ENCODE data around the gene LIPG.
"Not testable (repeated sequence)": the region's sequence is repeated elsewhere in the genome, so short reads cannot be mapped to it uniquely, and the experiment has no call there.

Gene LIPG

GRCh38 chr18:49572611-49573345, 10.9 kb downstream of the LIPG start:
- Histone ChIP-seq H3K36me3 (ENCODE audit: control insufficient read depth, insufficient read depth, low read length) (peaks cover 60% of the 10 kb centered on the region; the same call in 1 of the 2 replicates), H3K27ac (ENCODE audit: low read depth, low read length) (no peak overlapping the region), H3K9ac (ENCODE audit: low read length) (no peak overlapping the region), H3K27me3 (ENCODE audit: control insufficient read depth, insufficient read depth, low read length) (no peaks in the 10 kb centered on the region), H3K4me1 (ENCODE audit: control insufficient read depth, insufficient read depth, low read length) (no peaks in the 10 kb centered on the region), H3K9me3 (ENCODE audit: control insufficient read depth, insufficient read depth, low read depth, low read length) (no peaks in the 10 kb centered on the region), H3K4me3 (ENCODE audit: low read depth, low read length) (no peak overlapping the region)

GRCh38 chr18:49573835-49574234, 12.0 kb downstream of the LIPG start:
- no peak overlapping the region for H3K4me3 ChIP-seq (ENCODE audit: low read depth, low read length)
- no peaks in the 10 kb centered on the region for H3K9me3 ChIP-seq (ENCODE audit: control insufficient read depth, insufficient read depth, low read depth, low read length)
- no peaks in the 10 kb centered on the region for H3K4me1 ChIP-seq (ENCODE audit: control insufficient read depth, insufficient read depth, low read length)
- H3K9ac ChIP-seq (ENCODE audit: low read length): no peak overlapping the region
- no peak overlapping the region for H3K27ac ChIP-seq (ENCODE audit: low read depth, low read length)
- H3K36me3 ChIP-seq (ENCODE audit: control insufficient read depth, insufficient read depth, low read length): peaks cover 55% of the 10 kb centered on the region; the same call in 1 of the 2 replicates
- H3K27me3 ChIP-seq (ENCODE audit: control insufficient read depth, insufficient read depth, low read length): no peaks in the 10 kb centered on the region

- H3K9ac ChIP-seq (ENCODE audit: low read length); H3K9me3 ChIP-seq (ENCODE audit: control insufficient read depth, insufficient read depth, low read depth, low read length); H3K4me3 ChIP-seq (ENCODE audit: low read depth, low read length); H3K4me1 ChIP-seq (ENCODE audit: control insufficient read depth, insufficient read depth, low read length); H3K27me3 ChIP-seq (ENCODE audit: control insufficient read depth, insufficient read depth, low read length); H3K27ac ChIP-seq (ENCODE audit: low read depth, low read length): not testable (repeated sequence)
- peaks cover 56% of the 10 kb centered on the region; the same call in 1 of the 2 replicates for H3K36me3 ChIP-seq (ENCODE audit: control insufficient read depth, insufficient read depth, low read length)
Observed at GRCh38 chr18:49579041-49579440, 17.2 kb downstream of the LIPG start.

GRCh38 chr18:49579583-49579982, 17.7 kb downstream of the LIPG start:
- not testable (repeated sequence) for H3K4me3 ChIP-seq (ENCODE audit: low read depth, low read length); H3K27me3 ChIP-seq (ENCODE audit: control insufficient read depth, insufficient read depth, low read length); H3K27ac ChIP-seq (ENCODE audit: low read depth, low read length); H3K9me3 ChIP-seq (ENCODE audit: control insufficient read depth, insufficient read depth, low read depth, low read length); H3K9ac ChIP-seq (ENCODE audit: low read length); H3K4me1 ChIP-seq (ENCODE audit: control insufficient read depth, insufficient read depth, low read length)
- peaks cover 51% of the 10 kb centered on the region; the same call in 1 of the 2 replicates for H3K36me3 ChIP-seq (ENCODE audit: control insufficient read depth, insufficient read depth, low read length)

GRCh38 chr18:49580279-49580678, 18.4 kb downstream of the LIPG start:
- Histone ChIP-seq H3K9ac (ENCODE audit: low read length) (no peak overlapping the region), H3K27me3 (ENCODE audit: control insufficient read depth, insufficient read depth, low read length) (no peaks in the 10 kb centered on the region), H3K9me3 (ENCODE audit: control insufficient read depth, insufficient read depth, low read depth, low read length) (0 out of 2 replicates have a peak, but pooled peaks cover 4% of the 10 kb centered on the region), H3K27ac (ENCODE audit: low read depth, low read length) (no peak overlapping the region), H3K36me3 (ENCODE audit: control insufficient read depth, insufficient read depth, low read length) (peaks cover 44% of the 10 kb centered on the region; the same call in 1 of the 2 replicates), H3K4me1 (ENCODE audit: control insufficient read depth, insufficient read depth, low read length) (peaks cover 6% of the 10 kb centered on the region; the same call in 1 of the 2 replicates), H3K4me3 (ENCODE audit: low read depth, low read length) (no peak overlapping the region)

GRCh38 chr18:49581371-49581770, 19.5 kb downstream of the LIPG start:
- Histone ChIP-seq H3K36me3 (ENCODE audit: control insufficient read depth, insufficient read depth, low read length) (peaks cover 41% of the 10 kb centered on the region; the same call in 1 of the 2 replicates), H3K9ac (ENCODE audit: low read length) (no peak overlapping the region), H3K27ac (ENCODE audit: low read depth, low read length) (no peak overlapping the region), H3K27me3 (ENCODE audit: control insufficient read depth, insufficient read depth, low read length) (no peaks in the 10 kb centered on the region), H3K4me3 (ENCODE audit: low read depth, low read length) (no peak overlapping the region), H3K9me3 (ENCODE audit: control insufficient read depth, insufficient read depth, low read depth, low read length) (0 out of 2 replicates have a peak, but pooled peaks cover 4% of the 10 kb centered on the region), H3K4me1 (ENCODE audit: control insufficient read depth, insufficient read depth, low read length) (peaks cover 15% of the 10 kb centered on the region)

GRCh38 chr18:49582579-49582978, 20.7 kb downstream of the LIPG start:
- Histone ChIP-seq H3K4me3 (ENCODE audit: low read depth, low read length) (no peak overlapping the region), H3K27me3 (ENCODE audit: control insufficient read depth, insufficient read depth, low read length) (no peaks in the 10 kb centered on the region), H3K9me3 (ENCODE audit: control insufficient read depth, insufficient read depth, low read depth, low read length) (0 out of 2 replicates have a peak, but pooled peaks cover 4% of the 10 kb centered on the region), H3K36me3 (ENCODE audit: control insufficient read depth, insufficient read depth, low read length) (peaks cover 45% of the 10 kb centered on the region; the same call in 1 of the 2 replicates), H3K9ac (ENCODE audit: low read length) (no peak overlapping the region), H3K27ac (ENCODE audit: low read depth, low read length) (no peak overlapping the region; the same call in 1 of the 2 replicates), H3K4me1 (ENCODE audit: control insufficient read depth, insufficient read depth, low read length) (peaks cover 15% of the 10 kb centered on the region)

- no peak overlapping the region for H3K4me3 ChIP-seq (ENCODE audit: low read depth, low read length)
- H3K27ac ChIP-seq (ENCODE audit: low read depth, low read length): no peak overlapping the region
- H3K36me3 ChIP-seq (ENCODE audit: control insufficient read depth, insufficient read depth, low read length): peaks cover 60% of the 10 kb centered on the region; the same call in 1 of the 2 replicates
Observed at GRCh38 chr18:49584394-49584793, 22.5 kb downstream of the LIPG start.

GRCh38 chr18:49584951-49585350, 23.1 kb downstream of the LIPG start:
- H3K9me3 ChIP-seq (ENCODE audit: control insufficient read depth, insufficient read depth, low read depth, low read length); H3K27ac ChIP-seq (ENCODE audit: low read depth, low read length); H3K4me3 ChIP-seq (ENCODE audit: low read depth, low read length); H3K9ac ChIP-seq (ENCODE audit: low read length); H3K27me3 ChIP-seq (ENCODE audit: control insufficient read depth, insufficient read depth, low read length): not testable (repeated sequence)
- H3K4me1 ChIP-seq (ENCODE audit: control insufficient read depth, insufficient read depth, low read length): peaks cover 15% of the 10 kb centered on the region
- H3K36me3 ChIP-seq (ENCODE audit: control insufficient read depth, insufficient read depth, low read length): peaks cover 63% of the 10 kb centered on the region; the same call in 1 of the 2 replicates

More at GRCh38 chr18:49584394-49584793, 22.5 kb downstream of the LIPG start:
- peaks cover 15% of the 10 kb centered on the region for H3K4me1 ChIP-seq (ENCODE audit: control insufficient read depth, insufficient read depth, low read length)
- H3K27me3 ChIP-seq (ENCODE audit: control insufficient read depth, insufficient read depth, low read length): no peaks in the 10 kb centered on the region
- H3K9me3 ChIP-seq (ENCODE audit: control insufficient read depth, insufficient read depth, low read depth, low read length): 0 out of 2 replicates have a peak, but pooled peaks cover 2% of the 10 kb centered on the region
- H3K9ac ChIP-seq (ENCODE audit: low read length): no peak overlapping the region

GRCh38 chr18:49585781-49586663, 24.2 kb downstream of the LIPG start:
- H3K9ac ChIP-seq (ENCODE audit: low read length): no peak overlapping the region
- no peaks in the 10 kb centered on the region for H3K9me3 ChIP-seq (ENCODE audit: control insufficient read depth, insufficient read depth, low read depth, low read length)
- no peak overlapping the region for H3K4me3 ChIP-seq (ENCODE audit: low read depth, low read length)
- H3K4me1 ChIP-seq (ENCODE audit: control insufficient read depth, insufficient read depth, low read length): peaks cover 15% of the 10 kb centered on the region
- no peak overlapping the region for H3K27ac ChIP-seq (ENCODE audit: low read depth, low read length)
- no peaks in the 10 kb centered on the region for H3K27me3 ChIP-seq (ENCODE audit: control insufficient read depth, insufficient read depth, low read length)
- H3K36me3 ChIP-seq (ENCODE audit: control insufficient read depth, insufficient read depth, low read length): peaks cover 71% of the 10 kb centered on the region; the same call in 1 of the 2 replicates

All from HUES6 (cell line).